HCT116 (cell line): Measurements from ENCODE around the gene GABRR3. TPM values are rescaled to one million over a fixed set of nuclear protein-coding genes. Genes with fewer than 3 reads are reported as not detected.

Experiments
- ATAC-seq: fragments of 200-7000 bp; cut with Tn5 transposase; 2 replicates; pipeline ENCODE4 v1.9.1; 2020; ENCODE audit warnings: mild to moderate bottlenecking, moderate library complexity
- BruUV-seq: library from RNA; stranded (reverse); fragments of 400-500 nt; replicated peaks from 2 replicates; lab custom pipeline; 2021; lab: Mats Ljungman, UMichigan
- CTCF ChIA-PET: fragments of 300-600 bp; sonication (Branson Sonifier 250); formaldehyde crosslinking; loops from one replicate; lab custom pipeline; 2021; ENCODE audit warnings: antibody characterized with exemption; lab: Charles Lee
- POLR2A ChIA-PET: fragments of 300-600, 350-600 bp; sonication (Branson Sonifier 250); formaldehyde crosslinking; loops from one replicate; lab custom pipeline; 2021; ENCODE audit warnings: antibody characterized with exemption; lab: Charles Lee
- RAD21 ChIA-PET, 2 experiments: fragments of 300-600 bp; sonication (Branson Sonifier 250); formaldehyde crosslinking; loops; one replicate each; lab custom pipeline; 2023; ENCODE audit warnings: low total read pairs in 2 of 2; ENCODE audit not compliant: uncharacterized antibody in 2 of 2, unreplicated experiment in 2 of 2, low non-redundant PET in 1 of 2; lab: Charles Lee
- DNase-seq: peaks from one replicate; pipeline ENCODE4 v3.0.0-alpha.2; 2010; ENCODE audit warnings: low read depth, low spot score
- H2AFZ ChIP-seq: fragments of 200-600 bp; shearing (Covaris generic), sonication (generic); 2 replicates; pipeline ENCODE4 v1.6.1; 2017; ENCODE audit warnings: low read depth, mixed run types, mixed read lengths, antibody characterized with exemption, low read length; ENCODE audit not compliant: poor library complexity, severe bottlenecking
- H3K27ac ChIP-seq: 2 replicates; pipeline ENCODE4 v1.5.1; 2012; ENCODE audit warnings: low read depth, low read length
- H3K27me3 ChIP-seq: fragments of 200-600 bp; sonication (generic); 2 replicates; pipeline ENCODE4 v1.6.1; 2016; ENCODE audit warnings: mixed run types, low read length, mixed read lengths; ENCODE audit not compliant: insufficient read depth
- H3K36me3 ChIP-seq, 2 experiments: fragments of 200-500 bp in 1 of 2; fragments of 200-600 bp in 1 of 2; sonication (Bioruptor generic) in 1 of 2; sonication (generic) in 1 of 2; 2 replicates each; pipeline versions ENCODE4 v1.5.1 to v1.6.1; 2014 to 2016; ENCODE audit warnings: low read length in 2 of 2, inconsistent platforms in 1 of 2, mixed read lengths in 1 of 2, mixed run types in 1 of 2; ENCODE audit not compliant: insufficient read depth in 2 of 2, control insufficient read depth in 1 of 2
- H3K4me1 ChIP-seq, 2 experiments: fragments of 200-600 bp in 1 of 2; sonication (generic) in 1 of 2; 2 replicates each; pipeline versions ENCODE4 v1.5.1 to v1.6.1; 2012 to 2017; ENCODE audit warnings: low read length in 2 of 2, inconsistent platforms in 1 of 2, mild to moderate bottlenecking in 1 of 2, mixed read lengths in 1 of 2, mixed run types in 1 of 2, moderate library complexity in 1 of 2; ENCODE audit not compliant: insufficient read depth in 2 of 2, control insufficient read depth in 1 of 2
- H3K4me2 ChIP-seq: fragments of 200-600 bp; sonication (generic); 2 replicates; pipeline ENCODE4 v1.6.1; 2017; ENCODE audit warnings: mixed run types, low read length, mixed read lengths
- H3K4me3 ChIP-seq, 2 experiments: fragments of 200-600 bp in 1 of 2; sonication (generic) in 1 of 2; replicated peaks in 1 of 2; 2 replicates each; pipeline ENCODE4 v1.5.1; 2011 to 2016; ENCODE audit warnings: low read length in 2 of 2, control low read depth in 1 of 2, low read depth in 1 of 2, mild to moderate bottlenecking in 1 of 2, mixed read lengths in 1 of 2, mixed run types in 1 of 2
- H3K79me2 ChIP-seq: fragments of 200-600 bp; sonication (generic); 2 replicates; pipeline ENCODE4 v1.6.1; 2017; ENCODE audit warnings: mild to moderate bottlenecking, mixed run types, low read length, moderate library complexity, mixed read lengths; ENCODE audit not compliant: insufficient read depth
- H3K9ac ChIP-seq: fragments of 200-600 bp; sonication (generic); 2 replicates; pipeline ENCODE4 v1.6.1; 2016; ENCODE audit warnings: low read length, mixed read lengths
- H3K9me2 ChIP-seq: fragments of 200-600 bp; sonication (generic), shearing (Covaris generic); 2 replicates; pipeline ENCODE4 v1.6.1; 2017; ENCODE audit warnings: mixed run types, mild to moderate bottlenecking, moderate library complexity; ENCODE audit not compliant: insufficient read depth
- H3K9me3 ChIP-seq, 2 experiments: fragments of 200-500 bp in 1 of 2; fragments of 200-600 bp in 1 of 2; sonication (Bioruptor generic) in 1 of 2; sonication (generic) in 1 of 2; 2 replicates each; pipeline ENCODE4 v1.6.1; 2014 to 2017; ENCODE audit warnings: low read length in 2 of 2, mixed read lengths in 2 of 2, inconsistent platforms in 1 of 2, low read depth in 1 of 2, mild to moderate bottlenecking in 1 of 2, mixed run types in 1 of 2, moderate library complexity in 1 of 2; ENCODE audit not compliant: control insufficient read depth in 1 of 2, insufficient read depth in 1 of 2
- H4K20me1 ChIP-seq: fragments of 200-600 bp; sonication (generic), shearing (Covaris generic); 2 replicates; pipeline ENCODE4 v1.6.1; 2017; ENCODE audit warnings: mixed run types, mild to moderate bottlenecking, moderate library complexity; ENCODE audit not compliant: insufficient read depth
- CEBPB ChIP-seq: IDR thresholded peaks from 2 replicates; pipeline ENCODE4 v1.6.1; 2012; ENCODE audit warnings: low read depth
- FOSL1 ChIP-seq: IDR thresholded peaks from 2 replicates; pipeline ENCODE4 v1.6.1; 2012; ENCODE audit warnings: low read depth
- JUND ChIP-seq: IDR thresholded peaks from 2 replicates; pipeline ENCODE4 v1.6.1; 2012
- RAD21 ChIP-seq: IDR thresholded peaks from 2 replicates; pipeline ENCODE4 v1.6.1; 2012; ENCODE audit warnings: low read depth, mild to moderate bottlenecking
- SIN3A ChIP-seq: IDR thresholded peaks from 2 replicates; pipeline ENCODE4 v1.6.1; 2012; ENCODE audit warnings: low read depth
- SP1 ChIP-seq: IDR thresholded peaks from 2 replicates; pipeline ENCODE4 v1.6.1; 2012; ENCODE audit warnings: low read depth
- TCF7L2 ChIP-seq: IDR thresholded peaks from 2 replicates; pipeline ENCODE4 v1.7.0; 2011; ENCODE audit warnings: borderline replicate concordance, inconsistent platforms; ENCODE audit not compliant: insufficient read depth, insufficient read length; ENCODE audit errors: extremely low read depth
- ZFX ChIP-seq: fragments of 450-650 bp; IDR thresholded peaks from 2 replicates; pipeline ENCODE4 v1.6.1; 2017
- ZNF274 ChIP-seq: fragments of 200-500 bp; sonication (Bioruptor generic); IDR thresholded peaks from 2 replicates; pipeline ENCODE4 v1.6.1; 2014; ENCODE audit warnings: mild to moderate bottlenecking, low read depth, low read length, inconsistent platforms
- intact Hi-C: fragments of 100-400 bp; cut with micrococcal nuclease; formaldehyde crosslinking; loops from 2 replicates; pipeline ENCODE4 v1.10.0; 2022
- total RNA-seq: library from RNA; stranded (reverse); gene quantifications from one replicate; pipeline ENCODE4 v1.2.1, GENCODE V29; 2021; ENCODE audit not compliant: unreplicated experiment

The GABRR3 gene
- total RNA-seq, 1 experiment from 2014 or later = not detected

DNA sequence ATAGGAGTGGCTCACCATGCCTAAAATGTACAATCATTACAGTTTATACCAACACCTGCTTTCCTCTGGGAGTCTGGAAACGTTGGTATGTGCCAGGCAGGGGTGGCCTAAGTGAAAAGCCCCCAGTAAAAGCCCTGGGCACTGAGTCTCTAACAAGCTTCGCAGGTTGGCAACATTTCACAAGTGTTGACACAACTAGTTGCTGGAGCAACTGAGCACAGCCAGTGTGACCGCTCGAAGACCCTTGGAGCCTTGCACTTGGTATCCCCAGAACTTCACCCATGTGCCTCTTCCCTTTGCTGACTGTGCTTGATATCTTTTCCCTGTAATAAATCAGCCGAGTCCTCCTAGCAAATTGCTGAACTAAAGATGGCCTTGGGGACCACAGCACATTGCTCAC, 65.6 kb downstream of the GABRR3 start:
- peaks cover 9 to 25% of the 10 kb centered on the region in 2 experiments; a peak in 3 of 4 replicates for H3K36me3 ChIP-seq
- no peaks in the 10 kb centered on the region; the same call in 1 of the 2 replicates for H4K20me1 ChIP-seq
- H3K27me3 ChIP-seq = no peaks in the 10 kb centered on the region
- ChIA-PET POLR2A (no interaction called here), RAD21 (no interaction called here), CTCF (no interaction called here)
- no peak overlapping the region for H2AFZ ChIP-seq
- peaks cover 6 to 19% of the 10 kb centered on the region in 2 experiments for H3K4me1 ChIP-seq
- TF ChIP-seq FOSL1 = no peak
- TF ChIP-seq TCF7L2 = no peak
- no peak for TF ChIP-seq SP1
- TF ChIP-seq ZNF274 = no peak
- H3K9ac ChIP-seq = no peak overlapping the region
- H3K9me2 ChIP-seq = no peaks in the 10 kb centered on the region
- DNase-seq (no peak), ATAC-seq (no peak)
- H3K9me3 ChIP-seq = no peaks in the 10 kb centered on the region
- intact Hi-C loops = no loop called here
- H3K27ac ChIP-seq = no peak overlapping the region
- H3K79me2 ChIP-seq = peaks cover 73% of the 10 kb centered on the region
- H3K4me3 ChIP-seq = no peak overlapping the region
- no TSS peak for BruUV-seq
- no peak overlapping the region for H3K4me2 ChIP-seq

DNA sequence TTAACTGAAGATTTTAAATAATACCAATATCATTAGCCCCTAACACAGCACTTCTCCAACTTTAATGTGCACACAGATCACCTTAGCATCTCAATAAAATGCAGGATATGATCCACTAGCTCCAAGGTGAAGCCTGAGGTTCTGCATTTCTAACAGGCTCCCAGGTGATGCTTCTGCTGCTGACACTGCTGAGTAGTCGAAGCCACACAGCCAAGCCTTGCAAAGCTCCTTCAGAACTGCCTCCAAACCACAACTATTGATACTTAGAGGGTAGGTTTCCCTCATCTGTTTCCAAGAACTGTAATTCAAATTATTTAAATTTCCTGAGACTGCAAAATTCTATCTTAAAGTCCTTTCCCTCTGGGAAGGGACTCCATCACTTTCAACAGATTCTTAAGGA, 66.7 kb downstream of the GABRR3 start:
- Histone ChIP-seq H3K4me1 (peaks cover 6 to 19% of the 10 kb centered on the region in 2 experiments), H3K9me3 (no peaks in the 10 kb centered on the region), H3K27ac (no peak overlapping the region), H3K9me2 (no peaks in the 10 kb centered on the region), H4K20me1 (no peaks in the 10 kb centered on the region; the same call in 1 of the 2 replicates), H3K9ac (no peak overlapping the region), H3K4me3 (no peak overlapping the region), H2AFZ (no peak overlapping the region), H3K4me2 (no peak overlapping the region), H3K27me3 (no peaks in the 10 kb centered on the region), H3K79me2 (peaks cover 84% of the 10 kb centered on the region), H3K36me3 (peaks cover 9 to 28% of the 10 kb centered on the region in 2 experiments; a peak in 3 of 4 replicates)
- RAD21 ChIA-PET = no interaction called here
- intact Hi-C loops = no loop called here
- CTCF ChIA-PET = no interaction called here
- no peak for DNase-seq
- no peak for ATAC-seq
- TF ChIP-seq RAD21 = no peak
- no peak for TF ChIP-seq ZNF274
- no peak for TF ChIP-seq ZFX
- no peak for TF ChIP-seq TCF7L2
- TF ChIP-seq JUND = no peak
- no peak for TF ChIP-seq CEBPB
- no peak for TF ChIP-seq FOSL1
- no peak for TF ChIP-seq SIN3A
- no TSS peak for BruUV-seq
- POLR2A ChIA-PET = no interaction called here
